NCI-H748 treated with DMSO at 0.1 percent for 48 hours (cell line): ENCODE measurements around the gene AKR1C2.
"Not testable (repeated sequence)": the region's sequence is repeated elsewhere in the genome, so short reads cannot be mapped to it uniquely, and the experiment has no call there.

Source experiments
- DNase-seq: peaks from one replicate; lab custom pipeline; 2025; lab: John Stamatoyannopoulos, UW

AKR1C2 gene

GRCh38 chr10:4988000-4988641, 15.5 kb downstream of the AKR1C2 start:
- not testable (repeated sequence) for DNase-seq

GRCh38 chr10:4984971-4985594, 18.6 kb downstream of the AKR1C2 start:
- DNase-seq: no peak

- DNase-seq: no peak
Measured at GRCh38 chr10:4984223-4984622, 19.4 kb downstream of the AKR1C2 start.

GRCh38 chr10:4983615-4984216, 19.9 kb downstream of the AKR1C2 start:
- no peak for DNase-seq

- no peak for DNase-seq
Measured at GRCh38 chr10:4982764-4983226, 20.9 kb downstream of the AKR1C2 start.

- no peak for DNase-seq
Measured at GRCh38 chr10:4981722-4982471, 21.8 kb downstream of the AKR1C2 start.

GRCh38 chr10:4980793-4981192, 22.9 kb downstream of the AKR1C2 start:
- DNase-seq: no peak

GRCh38 chr10:4978870-4979269, 24.8 kb downstream of the AKR1C2 start:
- DNase-seq: no peak

GRCh38 chr10:4977025-4977424, 26.6 kb downstream of the AKR1C2 start:
- DNase-seq: no peak

- not testable (repeated sequence) for DNase-seq
Measured at GRCh38 chr10:4974400-4974799, 29.3 kb downstream of the AKR1C2 start.

GRCh38 chr10:4973294-4973693, 30.4 kb downstream of the AKR1C2 start:
- not testable (repeated sequence) for DNase-seq

GRCh38 chr10:4972369-4973142, 31.1 kb downstream of the AKR1C2 start:
- not testable (repeated sequence) for DNase-seq

- not testable (repeated sequence) for DNase-seq
Measured at GRCh38 chr10:4970362-4970761, 33.3 kb downstream of the AKR1C2 start.

GRCh38 chr10:4969289-4969688, 34.4 kb downstream of the AKR1C2 start:
- DNase-seq: not testable (repeated sequence)

- not testable (repeated sequence) for DNase-seq
Measured at GRCh38 chr10:4967189-4967588, 36.5 kb downstream of the AKR1C2 start.

- not testable (repeated sequence) for DNase-seq
Measured at GRCh38 chr10:4965763-4966162, 37.9 kb downstream of the AKR1C2 start.

GRCh38 chr10:4963815-4964154, 39.9 kb downstream of the AKR1C2 start:
- DNase-seq: not testable (repeated sequence)

- DNase-seq: peak; percentile 0
Measured at GRCh38 chr10:4962876-4963814, 40.5 kb downstream of the AKR1C2 start, which contains the start of gene AKR1C1. Gene AKR1C1 (plus strand): TSS chr10:4963415. CDS start chr10:4963445, 30 bp downstream.

- not testable (repeated sequence) for DNase-seq
Measured at GRCh38 chr10:4962308-4962707, 41.3 kb downstream of the AKR1C2 start.

- DNase-seq: not testable (repeated sequence)
Measured at GRCh38 chr10:4961558-4961957, 42.1 kb downstream of the AKR1C2 start.
